Erythroblast (primary cell): ENCODE measurements around the gene IZUMO4.

Source experiments
- GATA1 ChIP-seq: IDR thresholded peaks from 2 replicates; pipeline ENCODE4 v1.6.1; 2011; ENCODE audit warnings: low read depth, mild to moderate bottlenecking, control low read depth, low read length, moderate library complexity
- POLR2A ChIP-seq: IDR thresholded peaks from 2 replicates; pipeline ENCODE4 v1.6.1; 2011; ENCODE audit warnings: mild to moderate bottlenecking, low read length

- no peak for TF ChIP-seq POLR2A
- no peak for TF ChIP-seq GATA1
Measured at GRCh38 chr19:2119921-2120785, 23.4 kb downstream of the IZUMO4 start.
